Islet of Langerhans (tissue), 1 donor: Measurements from ENCODE around the gene PIK3C2B.
"Not testable (repeated sequence)": the region's sequence is repeated elsewhere in the genome, so short reads cannot be mapped to it uniquely, and the experiment has no call there.

Experiments used
- FAIRE-seq: peaks from one replicate; lab custom pipeline; 2011; peaks lifted over from hg19 to GRCh38; lab: Jason Lieb, UNC

PIK3C2B gene

GRCh38 chr1:204494281-204495077, at the start of gene PIK3C2B:
Gene PIK3C2B (minus strand): TSS chr1:204494805. CDS start chr1:204469802, 25,003 bp downstream.
- no peak for FAIRE-seq

- FAIRE-seq = no peak
Observed at GRCh38 chr1:204544321-204544720, 49.7 kb upstream of the PIK3C2B start.

GRCh38 chr1:204541626-204542025, 47.0 kb upstream of the PIK3C2B start:
- FAIRE-seq = no peak

GRCh38 chr1:204532832-204533231, 38.2 kb upstream of the PIK3C2B start:
- FAIRE-seq = no peak

- no peak for FAIRE-seq
Observed at GRCh38 chr1:204530932-204531331, 36.3 kb upstream of the PIK3C2B start.

- FAIRE-seq = no peak
Observed at GRCh38 chr1:204529371-204529895, 34.8 kb upstream of the PIK3C2B start.

- FAIRE-seq = no peak
Observed at GRCh38 chr1:204528677-204529076, 34.1 kb upstream of the PIK3C2B start.

- FAIRE-seq = no peak
Observed at GRCh38 chr1:204528241-204528640, 33.6 kb upstream of the PIK3C2B start.

GRCh38 chr1:204524986-204525385, 30.4 kb upstream of the PIK3C2B start:
- FAIRE-seq = no peak

- FAIRE-seq = no peak
Observed at GRCh38 chr1:204523605-204524215, 29.1 kb upstream of the PIK3C2B start.

- FAIRE-seq = not testable (repeated sequence)
Observed at GRCh38 chr1:204521941-204522521, 27.4 kb upstream of the PIK3C2B start.

- FAIRE-seq = no peak
Observed at GRCh38 chr1:204520834-204521709, 26.5 kb upstream of the PIK3C2B start.

- not testable (repeated sequence) for FAIRE-seq
Observed at GRCh38 chr1:204517382-204517781, 22.8 kb upstream of the PIK3C2B start.

GRCh38 chr1:204516180-204516879, 21.7 kb upstream of the PIK3C2B start, which contains the start of gene MDM4:
Gene MDM4 (plus strand): TSS chr1:204516406. CDS start chr1:204525519, 9,113 bp downstream.
- no peak for FAIRE-seq

- no peak for FAIRE-seq
Observed at GRCh38 chr1:204514828-204515227, 20.2 kb upstream of the PIK3C2B start.

GRCh38 chr1:204513117-204513716, 18.6 kb upstream of the PIK3C2B start:
- FAIRE-seq = no peak

- no peak for FAIRE-seq
Observed at GRCh38 chr1:204511366-204511765, 16.8 kb upstream of the PIK3C2B start.

- no peak for FAIRE-seq
Observed at GRCh38 chr1:204509186-204509635, 14.6 kb upstream of the PIK3C2B start.

GRCh38 chr1:204507317-204508105, 12.9 kb upstream of the PIK3C2B start:
- FAIRE-seq = no peak

GRCh38 chr1:204506969-204507316, 12.3 kb upstream of the PIK3C2B start:
- FAIRE-seq = no peak
